Activated CD8-positive, alpha-beta T cell treated with anti-CD3 and anti-CD28 coated beads for 36 hours (primary cell): ENCODE measurements around the gene AHCYL2. TPM values are rescaled to one million over a fixed set of nuclear protein-coding genes. Genes with fewer than 3 reads are reported as not detected.

Source experiments
- ATAC-seq: fragments of 200-7000 bp; cut with Tn5 transposase; one replicate; pipeline ENCODE4 v1.10.0; 2021; ENCODE audit warnings: mild to moderate bottlenecking, moderate library complexity
- CTCF ChIA-PET: fragments of 350-600 bp; sonication (Branson Sonifier 250); formaldehyde crosslinking; loops from one replicate; lab custom pipeline; 2021; ENCODE audit warnings: antibody characterized with exemption; lab: Charles Lee
- POLR2A ChIA-PET: fragments of 350-600 bp; sonication (Branson Sonifier 250); formaldehyde crosslinking; loops from one replicate; lab custom pipeline; 2021; ENCODE audit warnings: antibody characterized with exemption; lab: Charles Lee
- DNase-seq: peaks from one replicate; pipeline ENCODE4 v3.0.0-alpha.2; 2020
- H3K27ac Mint-ChIP-seq: one replicate; pipeline ENCODE4 v1.8.0; 2021; ENCODE audit warnings: mild to moderate bottlenecking, mixed read lengths
- H3K27me3 Mint-ChIP-seq: one replicate; pipeline ENCODE4 v1.8.0; 2021; ENCODE audit warnings: mixed read lengths
- H3K36me3 Mint-ChIP-seq: one replicate; pipeline ENCODE4 v1.8.0; 2021; ENCODE audit warnings: low read depth, mixed read lengths
- H3K4me1 Mint-ChIP-seq: one replicate; pipeline ENCODE4 v1.8.0; 2021; ENCODE audit warnings: low read depth, mixed read lengths
- H3K4me3 Mint-ChIP-seq: one replicate; pipeline ENCODE4 v1.8.0; 2021; ENCODE audit warnings: mild to moderate bottlenecking, moderate library complexity, mixed read lengths
- H3K9me3 Mint-ChIP-seq: one replicate; pipeline ENCODE4 v1.8.0; 2021; ENCODE audit warnings: mixed read lengths
- intact Hi-C: fragments of 100-400 bp; cut with micrococcal nuclease; formaldehyde crosslinking; loops from one replicate; pipeline ENCODE4 v1.10.0; 2022
- total RNA-seq, 2 experiments: library from RNA; stranded (reverse); gene quantifications; one replicate each; pipeline ENCODE4 v1.2.3, GENCODE V29; 2021
- TF ChIP-seq, protein P1 (sequence below): fragments of 200-600 bp; IDR thresholded peaks from one replicate; pipeline ENCODE4 v1.8.0; 2022; ENCODE audit warnings: antibody characterized with exemption, mild to moderate bottlenecking

AHCYL2 gene
- total RNA-seq, 2 experiments from 2014 or later = 8.1 to 9.6 TPM

- ATAC-seq (no peak), DNase-seq (no peak)
- TF ChIP-seq, protein P1, sequence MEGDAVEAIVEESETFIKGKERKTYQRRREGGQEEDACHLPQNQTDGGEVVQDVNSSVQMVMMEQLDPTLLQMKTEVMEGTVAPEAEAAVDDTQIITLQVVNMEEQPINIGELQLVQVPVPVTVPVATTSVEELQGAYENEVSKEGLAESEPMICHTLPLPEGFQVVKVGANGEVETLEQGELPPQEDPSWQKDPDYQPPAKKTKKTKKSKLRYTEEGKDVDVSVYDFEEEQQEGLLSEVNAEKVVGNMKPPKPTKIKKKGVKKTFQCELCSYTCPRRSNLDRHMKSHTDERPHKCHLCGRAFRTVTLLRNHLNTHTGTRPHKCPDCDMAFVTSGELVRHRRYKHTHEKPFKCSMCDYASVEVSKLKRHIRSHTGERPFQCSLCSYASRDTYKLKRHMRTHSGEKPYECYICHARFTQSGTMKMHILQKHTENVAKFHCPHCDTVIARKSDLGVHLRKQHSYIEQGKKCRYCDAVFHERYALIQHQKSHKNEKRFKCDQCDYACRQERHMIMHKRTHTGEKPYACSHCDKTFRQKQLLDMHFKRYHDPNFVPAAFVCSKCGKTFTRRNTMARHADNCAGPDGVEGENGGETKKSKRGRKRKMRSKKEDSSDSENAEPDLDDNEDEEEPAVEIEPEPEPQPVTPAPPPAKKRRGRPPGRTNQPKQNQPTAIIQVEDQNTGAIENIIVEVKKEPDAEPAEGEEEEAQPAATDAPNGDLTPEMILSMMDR = no peak
- H3K4me1 Mint-ChIP-seq = peaks cover 25% of the 10 kb centered on the region
- ChIA-PET CTCF (interaction anchor here (0.9 to 9.0 kb wide), 6 partner anchors 12 to 107 kb away, joined by 3 to 71 read pairs (median 20); no protein-coding TSS in a partner anchor), POLR2A (no interaction called here)
- no peak overlapping the region for H3K27ac Mint-ChIP-seq
- H3K36me3 Mint-ChIP-seq = no peaks in the 10 kb centered on the region
- H3K4me3 Mint-ChIP-seq = no peak overlapping the region
- no peaks in the 10 kb centered on the region for H3K9me3 Mint-ChIP-seq
- intact Hi-C loops = no loop called here
- no peaks in the 10 kb centered on the region for H3K27me3 Mint-ChIP-seq
These were observed 149.0 kb downstream of the AHCYL2 start for GRCh38 chr7:129373651-129374428.

GRCh38 chr7:129375141-129375938 lies 150.5 kb downstream of the AHCYL2 start:
- TF ChIP-seq, protein P1 = no peak
- ChIA-PET CTCF (interaction anchor here (0.8 to 9.0 kb wide), 27 partner anchors 8 to 607 kb away, joined by 3 to 97 read pairs (median 5); partner anchors contain the start of gene STRIP2), POLR2A (no interaction called here)
- no peaks in the 10 kb centered on the region for H3K27me3 Mint-ChIP-seq
- peak overlapping the region; percentile 6 for H3K27ac Mint-ChIP-seq
- no peaks in the 10 kb centered on the region for H3K36me3 Mint-ChIP-seq
- H3K9me3 Mint-ChIP-seq = no peaks in the 10 kb centered on the region
- no peak for DNase-seq
- intact Hi-C loops = no loop called here
- no peak for ATAC-seq
- H3K4me1 Mint-ChIP-seq = peaks cover 25% of the 10 kb centered on the region
- no peak overlapping the region for H3K4me3 Mint-ChIP-seq

- no peaks in the 10 kb centered on the region for H3K9me3 Mint-ChIP-seq
- intact Hi-C loops = no loop called here
- ATAC-seq (peak; percentile 78), DNase-seq (peak; percentile 80)
- POLR2A ChIA-PET = no interaction called here
- no peak overlapping the region for H3K27ac Mint-ChIP-seq
- H3K4me3 Mint-ChIP-seq = no peak overlapping the region
- CTCF ChIA-PET = interaction anchor here (0.6 to 9.0 kb wide), 43 partner anchors 9 to 606 kb away, joined by 3 to 97 read pairs (median 4); partner anchors contain the start of gene STRIP2
- TF ChIP-seq, protein P1 = peak; percentile 73
- peaks cover 22% of the 10 kb centered on the region for H3K4me1 Mint-ChIP-seq
- no peaks in the 10 kb centered on the region for H3K36me3 Mint-ChIP-seq
- H3K27me3 Mint-ChIP-seq = no peaks in the 10 kb centered on the region
These were observed 151.4 kb downstream of the AHCYL2 start for GRCh38 chr7:129376076-129376777.

DNA sequence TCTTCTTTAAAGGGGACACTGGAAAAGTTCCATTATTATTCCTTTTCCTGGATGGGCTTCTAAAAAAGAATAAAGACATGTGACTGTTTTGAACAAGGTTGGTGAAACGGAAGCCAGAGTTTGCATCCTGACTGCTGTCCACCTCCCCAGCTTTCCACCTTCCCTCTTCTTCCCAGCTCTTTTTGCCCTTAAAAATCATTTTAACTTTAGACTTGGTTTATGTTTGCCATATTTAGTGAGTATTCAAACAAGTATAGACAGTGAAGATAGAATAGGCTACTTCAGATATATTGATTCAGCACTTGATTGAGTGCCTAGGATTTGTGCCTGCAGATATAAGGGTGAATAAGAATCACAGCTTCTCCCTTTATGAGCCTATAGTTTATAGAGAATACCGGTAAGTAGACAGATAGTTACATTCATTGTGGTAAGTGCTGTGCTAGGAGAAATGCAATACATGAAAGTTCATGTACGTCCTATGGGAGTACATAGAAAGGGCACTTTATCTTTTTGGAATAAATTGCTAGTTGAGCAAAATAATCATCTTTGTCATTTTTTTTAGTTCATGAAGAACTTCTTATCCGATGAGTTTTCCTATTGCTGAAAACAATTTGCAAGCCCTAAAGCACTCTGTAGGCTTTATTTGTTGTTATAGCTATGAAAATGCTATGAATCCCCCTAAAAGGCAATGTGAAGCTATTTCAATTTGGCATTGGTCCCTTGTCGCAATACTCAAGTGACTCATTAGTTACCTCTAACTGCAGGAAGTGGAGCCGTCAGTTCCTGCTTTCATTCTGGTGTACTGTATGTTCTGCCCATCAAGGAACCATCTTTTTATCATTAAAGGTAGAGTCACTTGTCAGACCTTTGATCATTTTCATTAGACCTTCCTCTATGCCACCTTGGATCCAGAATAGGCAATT lies 152.2 kb downstream of the AHCYL2 start:
- Mint-ChIP-seq H3K27ac (peak overlapping the region; percentile 68), H3K4me1 (peaks cover 19% of the 10 kb centered on the region), H3K27me3 (no peaks in the 10 kb centered on the region), H3K9me3 (no peaks in the 10 kb centered on the region), H3K4me3 (no peak overlapping the region), H3K36me3 (no peaks in the 10 kb centered on the region)
- DNase-seq (peak; percentile 55), ATAC-seq (peak; percentile 88)
- intact Hi-C loops = no loop called here
- TF ChIP-seq, protein P1 = no peak
- CTCF ChIA-PET = interaction anchor here (0.8 to 9.0 kb wide), 28 partner anchors 8 to 448 kb away, joined by 3 to 97 read pairs (median 6); partner anchors contain the start of gene STRIP2
- POLR2A ChIA-PET = interaction anchor here (0.7 to 1.3 kb wide), 3 partner anchors 8 to 59 kb away, joined by 3 to 5 read pairs (median 3); no protein-coding TSS in a partner anchor
